A549 treated with CORT108297 at 1 μM for 4 hours (cell line): ENCODE measurements around the gene ANK3. TPM values are rescaled to one million over a fixed set of nuclear protein-coding genes. Genes with fewer than 3 reads are reported as not detected.

Source experiments
- total RNA-seq: library from RNA; stranded (reverse); fragments of 200-300 nt; extraction: Qiagen RNA extraction; gene quantifications from 5 replicates; pipeline ENCODE4 v1.2.3, GENCODE V29; 2022

ANK3 gene
- total RNA-seq: 0.18 to 0.54 TPM (median 0.42 TPM) in 5 replicates

DNA sequence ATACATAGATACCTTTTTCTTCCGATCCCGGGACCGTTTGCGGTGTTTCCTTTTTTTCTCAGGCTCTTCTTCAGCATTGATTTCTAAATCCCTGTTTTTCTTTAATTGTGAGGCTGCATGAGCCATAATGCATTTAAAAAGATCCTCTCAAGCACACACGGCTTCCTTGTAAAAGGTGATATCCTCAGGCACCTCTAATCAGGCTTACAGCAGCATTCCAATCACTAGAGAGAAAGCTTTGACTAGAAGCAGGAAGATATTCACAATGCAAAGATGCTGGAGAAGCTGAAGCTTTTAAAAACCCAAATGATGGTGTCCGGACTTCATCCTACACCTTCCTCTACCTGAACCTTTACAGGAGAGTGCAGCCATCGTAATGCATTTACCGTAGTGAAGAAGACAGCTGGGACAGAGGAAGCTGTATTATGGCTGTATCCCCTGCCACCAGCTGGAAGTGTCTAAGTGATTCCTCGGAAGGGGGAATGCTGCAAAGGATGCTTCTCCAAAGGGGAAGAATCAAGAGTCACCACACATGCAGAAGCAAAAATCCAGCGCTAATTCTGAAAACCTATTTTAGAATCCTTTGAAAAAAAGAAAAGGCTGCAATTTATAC, at the start of gene ANK3:
Gene ANK3 (minus strand): TSS at position 463 of the 613 bp plus-strand sequence. CDS start 337 bp downstream, at position 126.

